Bone marrow (tissue), 2 donors: ENCODE measurements around the gene NHLRC2.
"Not testable (repeated sequence)": the region's sequence is repeated elsewhere in the genome, so short reads cannot be mapped to it uniquely, and the experiment has no call there.

Experiments used
- DNase-seq, 2 donors: peaks; one replicate each; lab custom pipeline; 2025; lab: John Stamatoyannopoulos, UW

The NHLRC2 gene

GRCh38 chr10:113941140-113941539 lies 86.7 kb downstream of the NHLRC2 start:
- DNase-seq = no peak

GRCh38 chr10:113943196-113943595 lies 88.7 kb downstream of the NHLRC2 start:
- DNase-seq = not testable (repeated sequence)

- DNase-seq = no peak
Measured at GRCh38 chr10:113945075-113945686, 90.7 kb downstream of the NHLRC2 start.

GRCh38 chr10:113945687-113946085 lies 91.2 kb downstream of the NHLRC2 start:
- DNase-seq = no peak

GRCh38 chr10:113947184-113948041 lies 93.0 kb downstream of the NHLRC2 start:
- no peak for DNase-seq

- no peak for DNase-seq
Measured at GRCh38 chr10:113948048-113948447, 93.6 kb downstream of the NHLRC2 start.

GRCh38 chr10:113950268-113950667 lies 95.8 kb downstream of the NHLRC2 start:
- DNase-seq = no peak

GRCh38 chr10:113953505-113954272 lies 99.2 kb downstream of the NHLRC2 start:
- DNase-seq = no peak

GRCh38 chr10:113954409-113954808 lies 99.9 kb downstream of the NHLRC2 start:
- no peak for DNase-seq

GRCh38 chr10:113957013-113957412 lies 102.6 kb downstream of the NHLRC2 start:
- DNase-seq = no peak

- no peak for DNase-seq
Measured at GRCh38 chr10:113958631-113959382, 104.3 kb downstream of the NHLRC2 start.

GRCh38 chr10:113959383-113959760 lies 104.9 kb downstream of the NHLRC2 start:
- DNase-seq = no peak

- DNase-seq = no peak
Measured at GRCh38 chr10:113960617-113961181, 106.2 kb downstream of the NHLRC2 start.

- peak in 1 of 2 donors; percentile 81 for DNase-seq
Measured at GRCh38 chr10:113961182-113962031, 106.9 kb downstream of the NHLRC2 start.

GRCh38 chr10:113965077-113965476 lies 110.6 kb downstream of the NHLRC2 start:
- no peak for DNase-seq

GRCh38 chr10:113965683-113966082 lies 111.2 kb downstream of the NHLRC2 start:
- DNase-seq = peak in 1 of 2 donors; percentile 56
